ENCODE results near the gene RAB7B. TPM values are rescaled to one million over a fixed set of nuclear protein-coding genes. Genes with fewer than 3 reads are reported as not detected.

The RAB7B gene
- total RNA-seq, 4 donors from 2014 or later = 3.2 to 62.0 (median 16.6) TPM

DNA sequence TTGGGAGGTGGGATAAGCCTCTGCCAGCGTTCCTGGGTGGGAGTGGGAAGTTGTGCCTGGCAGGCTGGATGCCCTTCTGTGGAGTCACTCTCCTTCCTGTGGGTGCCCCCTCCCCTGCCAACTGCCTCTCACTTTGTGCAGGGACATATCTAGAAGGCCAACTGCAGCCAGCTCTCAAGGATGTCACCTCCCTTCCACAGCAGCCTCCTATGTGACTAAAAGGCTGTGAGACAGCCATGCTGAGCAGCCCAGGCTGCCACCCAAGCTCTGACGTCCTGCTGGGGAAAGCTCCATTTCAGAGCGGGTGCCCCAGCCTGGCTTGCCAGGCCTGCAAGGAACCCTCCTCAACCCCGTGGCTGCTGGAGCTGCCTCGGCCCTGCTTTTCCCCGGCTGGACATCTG lies 40.4 kb downstream of the RAB7B start:
- DNase-seq (ENCODE audit: low spot score) (no peak), ATAC-seq (ENCODE audit: low FRiP score) (no peak)
- TF ChIP-seq, protein P1, sequence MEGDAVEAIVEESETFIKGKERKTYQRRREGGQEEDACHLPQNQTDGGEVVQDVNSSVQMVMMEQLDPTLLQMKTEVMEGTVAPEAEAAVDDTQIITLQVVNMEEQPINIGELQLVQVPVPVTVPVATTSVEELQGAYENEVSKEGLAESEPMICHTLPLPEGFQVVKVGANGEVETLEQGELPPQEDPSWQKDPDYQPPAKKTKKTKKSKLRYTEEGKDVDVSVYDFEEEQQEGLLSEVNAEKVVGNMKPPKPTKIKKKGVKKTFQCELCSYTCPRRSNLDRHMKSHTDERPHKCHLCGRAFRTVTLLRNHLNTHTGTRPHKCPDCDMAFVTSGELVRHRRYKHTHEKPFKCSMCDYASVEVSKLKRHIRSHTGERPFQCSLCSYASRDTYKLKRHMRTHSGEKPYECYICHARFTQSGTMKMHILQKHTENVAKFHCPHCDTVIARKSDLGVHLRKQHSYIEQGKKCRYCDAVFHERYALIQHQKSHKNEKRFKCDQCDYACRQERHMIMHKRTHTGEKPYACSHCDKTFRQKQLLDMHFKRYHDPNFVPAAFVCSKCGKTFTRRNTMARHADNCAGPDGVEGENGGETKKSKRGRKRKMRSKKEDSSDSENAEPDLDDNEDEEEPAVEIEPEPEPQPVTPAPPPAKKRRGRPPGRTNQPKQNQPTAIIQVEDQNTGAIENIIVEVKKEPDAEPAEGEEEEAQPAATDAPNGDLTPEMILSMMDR (IDR thresholded peaks at IDR 0.05) = no peak

DNA sequence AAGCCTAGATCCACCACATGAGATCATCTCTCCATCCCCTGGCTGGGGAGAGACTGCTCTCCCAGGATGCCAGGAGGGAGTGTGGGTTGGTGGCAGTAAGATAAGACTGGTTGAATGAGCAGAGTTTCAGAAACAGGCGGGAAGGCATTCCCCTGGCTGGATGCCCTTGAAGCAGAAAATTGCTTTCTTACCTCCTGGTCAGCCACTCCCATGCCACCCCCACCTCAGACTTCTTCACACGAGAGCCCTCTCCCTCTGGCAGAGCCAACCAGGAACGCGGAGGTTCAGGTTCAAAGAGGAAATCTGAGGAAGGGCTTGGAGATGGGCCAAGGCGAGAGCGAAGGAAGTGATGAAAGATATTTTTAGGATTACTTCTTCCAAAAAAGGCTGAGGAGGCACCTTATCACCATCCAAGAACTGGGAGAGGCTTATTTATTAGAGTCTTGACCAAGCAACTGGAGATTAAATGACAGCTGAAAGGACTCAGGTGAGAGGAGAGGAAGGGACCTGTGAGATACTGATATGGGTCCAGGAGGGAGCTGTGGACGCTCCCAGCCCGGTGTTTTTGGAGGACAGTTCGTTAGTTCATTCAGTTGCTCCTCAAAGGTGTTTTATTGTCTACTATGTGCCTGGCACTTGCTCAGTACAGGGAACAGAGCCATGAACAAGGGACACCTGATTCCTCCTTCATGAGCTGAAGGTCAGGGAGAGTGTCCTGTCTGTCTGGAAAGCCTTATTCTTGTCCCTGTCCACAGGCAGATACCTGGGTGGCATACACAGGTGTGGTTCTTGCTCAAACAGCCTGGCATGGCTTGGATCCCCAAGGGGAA lies 41.0 kb downstream of the RAB7B start:
- peak; percentile 73 for ATAC-seq (ENCODE audit: low FRiP score)
- no peak for DNase-seq (ENCODE audit: low spot score)
- TF ChIP-seq, protein P1 (IDR thresholded peaks at IDR 0.05) = no peak

DNA sequence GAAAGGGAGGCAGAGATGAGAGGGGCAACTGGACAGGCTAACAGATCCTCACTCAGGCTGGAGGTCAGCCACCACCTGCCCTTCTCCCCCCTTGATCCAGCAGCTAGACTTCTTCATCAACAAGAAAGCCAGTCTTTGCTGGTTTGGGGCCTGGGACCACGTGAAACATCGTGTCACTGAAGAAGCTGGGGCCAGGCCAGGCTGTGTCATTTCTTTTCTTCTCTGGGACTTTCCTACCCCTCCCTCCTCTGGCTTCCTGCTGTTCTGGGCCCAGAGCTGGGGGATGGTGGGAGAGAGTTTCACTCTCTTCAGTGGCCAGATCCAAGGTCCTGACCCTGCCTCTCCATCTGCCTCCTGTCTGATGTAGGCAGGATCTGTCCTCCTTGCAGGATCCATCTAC lies 41.8 kb downstream of the RAB7B start:
- ATAC-seq (ENCODE audit: low FRiP score) (peak; percentile 3), DNase-seq (ENCODE audit: low spot score) (no peak)

DNA sequence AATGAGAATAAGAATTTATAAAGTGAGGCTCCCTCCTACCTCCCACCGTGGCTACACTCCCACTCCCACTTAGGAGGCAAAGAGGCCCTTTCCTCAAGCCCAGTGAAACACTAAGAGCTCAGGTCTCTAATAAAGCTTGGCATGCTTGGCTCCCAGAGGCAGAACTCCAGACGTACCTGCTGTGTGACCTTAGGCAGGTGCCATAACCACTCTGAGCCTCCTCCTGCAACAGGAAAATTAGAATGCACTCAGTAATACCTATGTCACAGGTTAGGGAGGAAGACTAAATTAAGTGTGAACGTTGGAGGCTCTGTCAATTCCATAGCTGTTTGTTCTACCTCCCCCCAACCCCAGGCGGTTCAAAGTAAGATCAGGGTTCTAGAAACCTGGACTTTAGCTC lies 43.4 kb downstream of the RAB7B start:
- TF ChIP-seq, protein P1 (IDR thresholded peaks at IDR 0.05) = no peak
- ATAC-seq (ENCODE audit: low FRiP score) (no peak), DNase-seq (ENCODE audit: low spot score) (no peak)

More for the DNA sequence above, 41.8 kb downstream of the RAB7B start:
- TF ChIP-seq, protein P1 (IDR thresholded peaks at IDR 0.05) = no peak

DNA sequence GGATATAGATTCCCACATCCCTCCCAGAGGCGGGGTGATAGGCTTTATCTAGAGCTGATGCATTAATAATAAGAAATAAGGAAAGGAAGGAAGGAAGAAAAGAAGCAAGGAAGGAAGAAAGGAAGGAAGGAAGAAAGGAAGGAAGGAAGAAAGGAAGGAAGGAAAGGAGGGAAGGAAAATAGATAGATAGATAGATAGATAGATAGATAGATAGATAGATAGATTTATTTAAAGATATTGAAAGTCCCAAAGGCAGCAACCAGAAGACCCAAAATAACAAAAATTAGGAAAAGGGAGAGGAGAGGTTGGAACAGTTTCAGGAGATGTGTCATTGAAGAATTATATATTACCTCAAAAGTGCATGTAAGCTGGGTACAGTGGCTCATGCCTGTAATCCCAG lies 47.7 kb downstream of the RAB7B start:
- ATAC-seq (ENCODE audit: low FRiP score) (no peak), DNase-seq (ENCODE audit: low spot score) (no peak)
- TF ChIP-seq, protein P1 (IDR thresholded peaks at IDR 0.05) = no peak

DNA sequence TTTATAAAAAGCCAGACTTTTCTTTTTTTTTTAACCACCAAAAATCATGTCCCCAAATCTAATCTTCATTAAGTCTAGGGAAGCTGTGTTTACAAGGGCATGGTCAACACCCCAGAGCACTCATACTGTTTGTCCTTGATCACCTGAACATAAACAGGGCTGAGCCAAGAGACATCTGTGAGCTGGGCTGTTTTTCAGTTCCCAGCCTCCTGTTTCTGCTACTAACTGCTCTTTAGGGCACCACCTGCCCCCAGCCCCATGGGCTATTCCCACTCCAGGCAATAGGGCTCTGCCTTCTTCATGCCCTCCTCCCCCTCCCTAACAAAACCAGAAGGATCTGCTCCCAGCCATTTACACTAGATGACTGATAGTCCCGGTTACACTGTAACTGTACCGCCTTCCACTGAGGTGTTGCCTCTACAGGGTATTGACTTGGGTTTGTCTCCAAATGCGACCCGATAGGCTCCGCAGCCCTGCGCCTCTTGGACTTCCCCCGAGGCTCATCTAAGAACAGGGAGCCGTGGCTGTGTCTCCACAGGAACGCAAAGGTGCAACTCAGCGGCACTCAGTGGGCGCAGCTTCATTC lies 48.3 kb downstream of the RAB7B start:
- TF ChIP-seq, protein P1 (IDR thresholded peaks at IDR 0.05) = no peak
- no peak for ATAC-seq (ENCODE audit: low FRiP score)

DNA sequence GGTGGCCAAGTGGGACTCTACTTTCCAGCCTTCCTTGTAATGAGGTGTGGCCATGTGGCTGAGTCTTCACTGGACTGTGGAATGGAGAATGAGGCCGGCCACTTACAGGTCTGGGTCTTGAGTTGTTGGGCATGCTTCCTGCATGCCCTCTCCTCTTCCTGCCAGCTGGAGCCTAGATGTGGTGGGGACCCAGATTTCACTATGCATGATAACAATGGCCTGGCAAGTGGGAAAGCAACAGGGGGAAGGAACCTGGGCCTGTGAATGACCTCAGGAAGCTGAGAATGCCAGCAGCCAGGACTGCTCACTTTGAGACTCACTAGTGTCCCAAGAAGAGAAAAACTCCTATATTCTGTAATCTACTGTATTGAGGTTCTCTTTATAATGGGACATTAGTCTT lies 51.4 kb downstream of the RAB7B start:
- ATAC-seq (ENCODE audit: low FRiP score) = no peak
- DNase-seq (ENCODE audit: low spot score) = no peak

More for the DNA sequence above, 48.3 kb downstream of the RAB7B start:
- DNase-seq (ENCODE audit: low spot score) = no peak

More for the DNA sequence above, 51.4 kb downstream of the RAB7B start:
- TF ChIP-seq, protein P1 (IDR thresholded peaks at IDR 0.05) = no peak
